Activated naive CD4-positive, alpha-beta T cell treated with Interleukin-2 at 50 U/mL for 16 hours (primary cell): ENCODE results near the gene FLT3.
"Not testable (repeated sequence)": the region's sequence is repeated elsewhere in the genome, so short reads cannot be mapped to it uniquely, and the experiment has no call there.

ENCODE experiments used
- DNase-seq: peaks from one replicate; pipeline ENCODE4 v3.0.0-alpha.2; 2020

FLT3 gene

GRCh38 chr13:28099396-28100149 lies 803 bp downstream of the FLT3 start:
- no peak for DNase-seq

GRCh38 chr13:28097503-28097902 lies 2.9 kb downstream of the FLT3 start:
- no peak for DNase-seq

DNA sequence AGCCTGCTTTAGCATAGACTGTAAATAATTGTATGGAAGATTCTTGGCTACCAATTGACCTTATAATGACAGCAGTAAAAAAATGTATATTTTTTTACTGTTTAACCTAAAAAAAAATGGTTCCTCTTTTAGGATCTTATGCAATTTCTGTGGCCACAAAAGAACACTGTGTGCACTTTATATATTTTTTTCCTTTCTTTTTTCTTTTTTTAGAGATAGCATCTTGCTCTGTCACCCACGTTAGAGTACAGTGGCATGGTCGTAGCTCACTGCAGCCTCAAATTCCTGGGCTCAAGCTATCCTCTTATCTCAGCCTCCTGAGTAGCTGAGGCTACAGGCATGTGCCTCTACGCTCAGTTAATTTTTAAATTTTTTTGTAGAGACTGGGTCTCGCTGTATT lies 6.1 kb downstream of the FLT3 start:
- DNase-seq: no peak

DNA sequence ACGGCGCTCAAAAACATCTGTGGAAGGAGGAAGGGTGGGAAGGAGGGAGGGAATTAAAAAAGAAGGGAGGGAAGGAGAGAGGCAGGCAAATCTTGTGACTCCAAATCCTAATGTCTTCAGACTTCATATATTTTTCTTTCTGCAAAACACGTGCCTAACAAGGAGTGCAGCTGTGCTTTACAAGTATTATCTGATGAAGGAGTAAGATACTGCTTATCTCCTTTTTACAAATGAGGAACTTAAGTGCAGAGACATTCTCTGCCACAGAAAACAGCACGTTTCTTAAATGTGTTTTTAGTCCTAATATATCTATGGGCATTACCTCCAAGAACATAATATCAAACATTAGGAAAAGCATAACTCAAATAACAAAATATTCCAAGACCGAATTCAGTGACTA lies 6.5 kb downstream of the FLT3 start:
- no peak for DNase-seq

DNA sequence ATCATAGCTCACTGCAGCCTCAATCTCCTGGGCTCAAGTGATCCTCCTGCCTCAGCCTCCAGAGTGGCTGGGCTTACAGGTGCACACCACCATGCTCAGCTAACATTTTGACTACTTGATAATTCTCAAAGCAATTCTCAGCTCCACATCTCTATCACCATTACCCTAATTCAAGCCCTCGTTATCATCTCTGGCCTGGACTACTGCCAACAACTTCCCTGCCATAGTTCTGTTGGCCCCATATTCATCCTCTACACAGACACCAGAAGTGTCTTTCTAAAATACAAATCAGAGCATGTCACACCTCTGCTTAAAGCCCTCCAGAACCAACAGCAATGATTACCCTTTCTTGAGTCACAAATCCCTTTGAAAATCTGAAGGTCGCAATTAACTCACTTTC lies 7.9 kb downstream of the FLT3 start:
- DNase-seq: no peak

DNA sequence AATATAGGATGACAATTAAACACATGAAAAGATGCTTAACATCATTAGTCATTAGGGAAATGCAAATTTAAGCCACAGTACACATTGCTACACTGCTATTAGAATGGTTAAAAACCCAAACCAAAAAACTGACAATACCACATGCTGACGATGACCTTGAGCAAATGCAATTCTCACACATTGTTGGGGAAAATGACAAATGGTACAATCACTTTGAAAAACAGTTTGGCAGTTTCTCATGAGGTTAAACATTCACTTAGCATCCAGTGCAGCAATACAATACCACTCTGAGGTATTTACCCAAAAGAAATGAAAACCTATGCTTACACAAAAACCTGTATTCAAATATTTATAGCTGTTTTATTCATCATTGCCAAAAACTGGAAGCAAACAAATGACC lies 11.3 kb downstream of the FLT3 start:
- no peak for DNase-seq

DNA sequence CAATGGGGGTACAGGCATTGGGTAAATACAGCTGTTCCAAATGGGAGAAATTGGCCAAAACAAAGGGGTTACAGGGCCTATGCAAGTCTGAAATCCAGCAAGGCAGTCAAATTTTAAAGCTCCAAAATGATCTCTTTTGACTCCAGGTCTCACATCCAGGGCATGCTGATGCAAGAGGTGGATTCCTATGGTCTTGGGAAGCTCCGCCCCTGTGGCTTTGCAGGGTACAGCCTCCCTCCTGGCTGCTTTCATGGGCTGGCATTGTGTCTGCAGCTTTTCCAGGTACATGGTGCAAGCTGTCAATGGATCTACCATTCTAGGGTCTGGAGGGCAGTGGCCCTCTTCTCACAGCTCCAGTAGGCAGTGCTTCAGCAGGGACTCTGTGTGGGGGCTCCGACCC lies 22.6 kb downstream of the FLT3 start:
- DNase-seq: not testable (repeated sequence)

GRCh38 chr13:28077231-28077630 lies 23.1 kb downstream of the FLT3 start:
- DNase-seq: no peak

DNA sequence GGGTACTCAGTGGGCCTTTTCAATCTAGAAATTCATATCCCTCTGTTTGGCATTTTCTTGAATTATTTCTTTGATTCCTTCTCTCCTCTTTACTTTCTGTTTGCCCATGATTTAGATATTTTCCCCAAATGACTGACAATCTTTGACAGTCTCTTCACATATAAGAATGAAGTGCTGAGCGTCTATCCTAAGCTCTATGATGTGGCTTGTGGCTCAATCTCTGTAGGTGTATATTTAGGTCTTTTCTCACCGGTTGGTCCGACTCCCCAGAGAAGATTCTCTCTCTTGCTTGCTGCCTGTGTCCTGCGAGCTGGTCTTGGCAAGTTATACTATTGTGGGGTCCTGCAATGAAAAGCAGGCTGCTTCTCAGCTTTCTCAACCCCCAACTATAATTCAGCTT lies 29.0 kb downstream of the FLT3 start:
- no peak for DNase-seq

DNA sequence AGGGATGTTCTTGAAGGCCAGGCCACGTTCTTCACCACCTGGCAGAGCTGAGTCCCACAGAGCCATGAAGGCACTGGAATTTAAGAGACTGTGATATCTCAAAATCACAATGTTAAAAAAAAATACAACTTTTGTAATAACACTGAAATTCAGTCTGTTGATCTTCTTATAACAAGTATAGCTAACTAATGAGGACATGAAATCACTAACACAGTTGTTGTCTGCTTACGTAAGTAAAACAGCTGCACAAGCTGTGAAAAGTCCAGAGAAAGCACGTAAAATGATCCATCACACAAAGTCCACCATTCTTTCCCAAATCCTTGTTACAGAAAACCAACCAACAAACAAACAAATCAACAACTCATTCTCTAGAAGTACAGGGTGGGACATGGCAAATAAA lies 32.9 kb downstream of the FLT3 start:
- no peak for DNase-seq

DNA sequence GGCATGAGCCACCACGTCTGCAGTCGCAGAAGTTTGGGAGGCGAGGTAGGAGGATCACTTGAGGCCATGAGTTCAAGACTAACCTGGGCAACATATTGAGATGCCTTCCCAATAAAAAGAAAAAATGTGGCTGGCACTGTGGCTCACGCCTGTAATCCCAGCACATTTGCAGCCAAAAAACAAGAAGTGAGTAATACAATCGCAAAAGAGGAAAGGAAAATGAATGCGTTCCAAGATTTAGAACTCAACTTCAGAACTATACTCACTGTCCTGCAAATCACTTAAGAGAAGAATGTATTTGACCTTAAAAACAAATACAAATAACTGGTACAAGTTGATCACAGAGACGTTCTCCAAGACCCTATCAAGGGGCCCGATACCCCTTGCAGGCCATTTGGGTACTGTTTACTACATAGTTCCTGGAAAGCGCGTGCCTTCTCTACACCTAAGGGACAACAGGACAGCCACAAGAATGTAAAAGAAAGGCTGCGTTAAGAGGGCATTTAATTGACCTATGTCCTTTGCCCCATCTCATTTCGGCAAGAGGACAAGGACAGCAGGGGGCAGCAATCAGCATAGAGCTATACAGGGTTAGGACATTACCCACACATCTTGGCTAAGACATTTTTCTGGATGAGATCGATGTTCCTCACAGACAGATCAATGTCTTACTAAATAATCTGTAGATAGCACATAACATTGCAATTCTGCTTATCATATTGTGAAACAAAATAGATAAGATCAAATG lies 41.3 kb downstream of the FLT3 start:
- DNase-seq: peak; percentile 38

GRCh38 chr13:28056970-28057712 lies 43.2 kb downstream of the FLT3 start:
- no peak for DNase-seq

GRCh38 chr13:28056426-28056825 lies 44.0 kb downstream of the FLT3 start:
- no peak for DNase-seq

- DNase-seq: no peak
These were observed 45.0 kb downstream of the FLT3 start for GRCh38 chr13:28055357-28055756.

- DNase-seq: no peak
These were observed 47.4 kb downstream of the FLT3 start for GRCh38 chr13:28052945-28053344.

DNA sequence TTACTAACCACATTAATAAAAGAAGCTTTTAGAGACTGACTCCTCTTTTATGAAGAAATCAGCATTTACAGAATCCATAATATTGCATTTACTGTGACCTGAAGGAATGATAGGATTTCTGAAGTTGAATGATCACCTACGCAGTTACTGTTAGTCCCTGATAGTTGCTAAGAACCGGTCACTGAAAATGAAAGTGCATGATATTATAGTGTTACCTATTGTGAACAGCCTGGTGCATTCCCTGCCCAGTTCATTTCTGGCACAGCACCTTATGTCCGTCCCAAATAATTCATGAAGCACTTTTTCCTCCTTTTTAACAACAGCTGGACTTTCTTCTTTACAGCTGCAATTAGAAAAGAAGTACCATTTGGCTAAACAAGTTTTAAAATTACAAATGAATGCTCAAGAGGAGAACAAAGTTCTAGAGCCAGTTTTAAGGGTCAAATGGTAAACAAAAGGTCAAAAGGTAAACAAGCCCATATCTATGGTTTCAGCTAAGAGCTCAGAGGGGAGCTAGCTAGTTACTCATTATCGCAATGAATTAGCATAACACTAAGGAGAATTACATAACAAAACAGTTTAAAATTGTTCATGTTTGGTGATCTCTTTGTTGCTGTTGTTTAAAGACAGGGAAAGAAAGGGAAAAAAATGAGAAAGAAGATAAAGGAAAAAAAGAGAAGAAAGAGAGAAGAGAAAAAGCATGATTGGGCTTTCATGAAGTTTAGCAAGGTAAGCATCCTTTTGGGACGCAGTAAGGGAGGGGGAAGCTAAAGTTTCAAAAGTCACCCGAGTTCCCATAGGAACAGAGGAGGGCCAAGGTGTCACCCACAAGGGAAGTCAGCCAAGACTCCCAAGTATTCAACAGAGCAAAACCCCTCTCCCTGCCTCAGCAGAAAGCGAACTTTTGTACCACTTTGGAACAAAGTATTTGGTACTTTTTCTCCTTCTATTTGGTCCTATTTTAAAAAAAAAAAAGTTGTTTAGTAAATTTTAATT lies 50.2 kb downstream of the FLT3 start:
- no peak for DNase-seq

DNA sequence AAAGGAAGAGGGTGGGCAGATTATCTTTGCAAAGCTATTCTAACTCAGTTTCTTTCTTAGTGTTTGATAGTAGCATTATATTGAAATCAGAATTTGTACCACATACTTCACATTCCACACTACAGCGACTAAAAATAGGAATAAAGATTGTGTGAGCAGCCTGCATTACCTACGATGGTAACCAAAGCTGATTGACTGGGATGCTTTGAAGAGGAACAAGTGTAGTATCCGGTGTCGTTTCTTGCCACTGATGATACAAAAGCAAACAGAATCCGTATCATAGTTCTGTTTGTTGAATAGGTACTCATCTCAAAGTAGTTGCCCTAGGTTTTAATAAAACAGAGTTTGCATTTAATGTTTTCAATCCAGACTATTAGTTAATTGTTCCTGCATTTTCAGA lies 51.2 kb downstream of the FLT3 start:
- DNase-seq: no peak

- no peak for DNase-seq
These were observed 51.6 kb downstream of the FLT3 start for GRCh38 chr13:28048768-28049167.

GRCh38 chr13:28047757-28048388 lies 52.5 kb downstream of the FLT3 start:
- no peak for DNase-seq

- no peak for DNase-seq
These were observed 53.4 kb downstream of the FLT3 start for GRCh38 chr13:28046981-28047380.

DNA sequence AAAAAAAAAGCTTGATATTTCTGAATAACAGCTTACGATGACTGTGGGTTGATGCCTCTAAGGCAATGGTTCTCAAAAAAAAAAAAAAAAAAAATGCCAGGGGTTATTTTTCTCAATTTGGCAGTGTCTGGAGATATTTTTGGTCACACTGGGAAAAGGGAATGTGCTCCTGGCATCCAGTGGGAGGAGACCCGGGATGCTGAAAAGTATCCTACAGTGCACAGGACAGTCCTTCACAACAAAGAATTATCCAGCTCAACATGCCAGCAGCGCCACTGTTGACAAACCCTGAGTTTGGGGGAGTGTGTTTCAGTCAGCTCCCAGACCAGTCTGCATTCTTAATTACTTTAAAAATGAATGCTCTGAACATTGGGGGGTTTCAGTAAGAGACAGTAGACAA lies 54.5 kb downstream of the FLT3 start:
- DNase-seq: no peak

- no peak for DNase-seq
These were observed 55.8 kb downstream of the FLT3 start for GRCh38 chr13:28044608-28045007.
